ENCODE data around the gene MIX23. TPM values are rescaled to one million over a fixed set of nuclear protein-coding genes. Genes with fewer than 3 reads are reported as not detected.

The MIX23 gene
- total and polyA plus RNA-seq, 10 of the 15 experiments (the other 5 are each of a cell fraction or from before 2014, with no cell fraction given), result 30.0 to 176 (median 62.4) TPM

- intact Hi-C loops (cut with micrococcal nuclease; ENCODE audit: unreplicated experiment), result no loop called here
- Histone ChIP-seq H2AFZ (ENCODE audit: control insufficient read depth, low read depth, low read length) (peak overlapping the region; percentile 66), H3K4me2 (ENCODE audit: control insufficient read depth, insufficient read depth) (peak overlapping the region; percentile 96), H3K27ac (ENCODE audit: control insufficient read depth, insufficient read depth) (peak overlapping the region; percentile 91), H3K9ac (ENCODE audit: control insufficient read depth, insufficient read depth, low read length) (peak overlapping the region; percentile 75), H4K20me1 (ENCODE audit: control insufficient read depth, insufficient read depth) (no peaks in the 10 kb centered on the region), H3K4me3 (peak overlapping the region; percentile 77), H3K27me3 (replicated peaks in 1 of 2; ENCODE audit: control insufficient read depth in 2 of 2, insufficient read depth in 2 of 2, low read length in 1 of 2) (no peaks in the 10 kb centered on the region), H3K9me3 (replicated peaks; ENCODE audit: control insufficient read depth, insufficient read depth, low read length) (no peaks in the 10 kb centered on the region), H3K36me3 (ENCODE audit: control insufficient read depth in 2 of 2, insufficient read depth in 2 of 2, low read length in 1 of 2) (peaks cover 0 to 5% of the 10 kb centered on the region in 2 experiments; a peak in 2 of 4 replicates), H3K4me1 (ENCODE audit: control insufficient read depth, insufficient read depth, low read length) (peaks cover 14% of the 10 kb centered on the region; the same call in 1 of the 2 replicates), H3K79me2 (ENCODE audit: control insufficient read depth, insufficient read depth, low read length) (peaks cover 32% of the 10 kb centered on the region)
- CTCF ChIA-PET, result interaction anchor here (0.6 to 3.2 kb wide), 11 partner anchors 10 to 110 kb away, joined by 3 to 29 read pairs (median 6); partner anchors contain the start of genes FAM162A and KPNA1
- SMC1A ChIA-PET (ENCODE audit: uncharacterized antibody, unreplicated experiment), result interaction anchor here (0.8 to 3.0 kb wide), 20 partner anchors 7 to 869 kb away, joined by 3 to 31 read pairs (median 4); partner anchors contain the start of genes FAM162A, MIX23 and POLQ
- RAD21 ChIA-PET (ENCODE audit: unreplicated experiment), result interaction anchor here (0.8 to 3.7 kb wide), 8 partner anchors 9 to 314 kb away, joined by 3 to 20 read pairs (median 6); partner anchors contain the start of gene FAM162A
- TF ChIP-seq NKRF (conservative IDR thresholded peaks at IDR 0.05), result 0 out of 2 replicates have a peak, but pooled peaks have one; percentile 67
- TF ChIP-seq CREB1 (IDR thresholded peaks at IDR 0.05; ENCODE audit: low read depth), result no peak
- peak; percentile 79 for TF ChIP-seq BMI1 (IDR thresholded peaks at IDR 0.05; ENCODE audit: borderline replicate concordance)
- TF ChIP-seq NFIC (IDR thresholded peaks at IDR 0.05; ENCODE audit: low read depth, low read length), result no peak
- TF ChIP-seq RFX5 (IDR thresholded peaks at IDR 0.05; ENCODE audit: low read depth, low read length), result peak; percentile 71; the same call in 1 of the 2 replicates
- TF ChIP-seq E2F8 (IDR thresholded peaks at IDR 0.05; ENCODE audit: low read depth, partially characterized antibody), result no peak
- TF ChIP-seq ZNF24 (IDR thresholded peaks at IDR 0.05), result no peak
- TF ChIP-seq MXI1 (IDR thresholded peaks at IDR 0.05; ENCODE audit: low read depth, low read length), result peak; percentile 82
- peak; percentile 51; the same call in 1 of the 2 replicates for TF ChIP-seq SIN3A (IDR thresholded peaks at IDR 0.05; ENCODE audit: low read depth, low read length)
- peak; percentile 61; the same call in 1 of the 2 replicates for TF ChIP-seq SPI1 (IDR thresholded peaks at IDR 0.05; ENCODE audit: borderline replicate concordance, insufficient read depth, low read depth, low read length)
- FAIRE-seq (peak; percentile 97), DNase-seq (ENCODE audit: low read depth, low spot score) (peak; percentile 39), ATAC-seq (peak; percentile 79)
- BruUV-seq (replicated peaks), result TSS peak; percentile 82
- 25% methylated on average over 10 of the region's 10 CpGs for WGBS (ENCODE audit: insufficient coverage, insufficient replicate concordance, low lambda C conversion rate, missing lambda C conversion rate)
- POLR2A ChIA-PET, result interaction anchor here (1.1 to 3.0 kb wide), 8 partner anchors 8 to 181 kb away, joined by 3 to 16 read pairs (median 8); partner anchors contain the start of genes FAM162A and MIX23
- in situ Hi-C loops (cut with MboI), result no loop called here
Observed at GRCh38 chr3:122415104-122415744, 32.2 kb upstream of the MIX23 start.

All from GM12878 (cell line).